Progenitor cell of endocrine pancreas (in vitro differentiated cells): Measurements from ENCODE around the gene FLRT1. TPM values are rescaled to one million over a fixed set of nuclear protein-coding genes. Genes with fewer than 3 reads are reported as not detected.

Experiments used
- DNase-seq: peaks from one replicate; pipeline ENCODE4 v3.0.0; 2021; ENCODE audit warnings: low spot score; ENCODE audit not compliant: unreplicated experiment
- H3K27ac Mint-ChIP-seq: 2 replicates; pipeline ENCODE4 v1.8.0; 2021; ENCODE audit warnings: mild to moderate bottlenecking, moderate library complexity, mixed read lengths
- H3K27me3 Mint-ChIP-seq: 2 replicates; pipeline ENCODE4 v1.8.0; 2021; ENCODE audit warnings: mixed read lengths
- H3K36me3 Mint-ChIP-seq: 2 replicates; pipeline ENCODE4 v1.8.0; 2022; ENCODE audit warnings: mixed read lengths; ENCODE audit not compliant: insufficient read depth
- H3K4me1 Mint-ChIP-seq: 2 replicates; pipeline ENCODE4 v1.8.0; 2021; ENCODE audit warnings: low read depth, mixed read lengths
- H3K4me3 Mint-ChIP-seq: 2 replicates; pipeline ENCODE4 v1.8.0; 2021; ENCODE audit warnings: low read depth, mild to moderate bottlenecking, moderate library complexity, mixed read lengths
- H3K9me3 Mint-ChIP-seq: 2 replicates; pipeline ENCODE4 v1.8.0; 2021; ENCODE audit warnings: low read depth, mixed read lengths
- CTCF ChIP-seq: fragments of 200-600 bp; sonication (generic); IDR thresholded peaks from one replicate; pipeline ENCODE4 v1.5.0; 2021; ENCODE audit warnings: antibody characterized with exemption, mild to moderate bottlenecking; ENCODE audit not compliant: unreplicated experiment
- total RNA-seq: library from RNA; stranded (reverse); gene quantifications from 2 replicates; pipeline ENCODE4 v1.2.1, GENCODE V29; 2021

Gene FLRT1
- total RNA-seq, 1 donor from 2014 or later = 0.17 TPM

GRCh38 chr11:64021757-64022093, 14.0 kb upstream of the FLRT1 start:
- Mint-ChIP-seq H3K27me3 (peaks cover 39% of the 10 kb centered on the region), H3K36me3 (no peaks in the 10 kb centered on the region), H3K4me1 (peaks cover 8% of the 10 kb centered on the region), H3K27ac (no peak overlapping the region), H3K9me3 (no peaks in the 10 kb centered on the region), H3K4me3 (no peak overlapping the region)
- DNase-seq = no peak
- no peak for TF ChIP-seq CTCF

DNA sequence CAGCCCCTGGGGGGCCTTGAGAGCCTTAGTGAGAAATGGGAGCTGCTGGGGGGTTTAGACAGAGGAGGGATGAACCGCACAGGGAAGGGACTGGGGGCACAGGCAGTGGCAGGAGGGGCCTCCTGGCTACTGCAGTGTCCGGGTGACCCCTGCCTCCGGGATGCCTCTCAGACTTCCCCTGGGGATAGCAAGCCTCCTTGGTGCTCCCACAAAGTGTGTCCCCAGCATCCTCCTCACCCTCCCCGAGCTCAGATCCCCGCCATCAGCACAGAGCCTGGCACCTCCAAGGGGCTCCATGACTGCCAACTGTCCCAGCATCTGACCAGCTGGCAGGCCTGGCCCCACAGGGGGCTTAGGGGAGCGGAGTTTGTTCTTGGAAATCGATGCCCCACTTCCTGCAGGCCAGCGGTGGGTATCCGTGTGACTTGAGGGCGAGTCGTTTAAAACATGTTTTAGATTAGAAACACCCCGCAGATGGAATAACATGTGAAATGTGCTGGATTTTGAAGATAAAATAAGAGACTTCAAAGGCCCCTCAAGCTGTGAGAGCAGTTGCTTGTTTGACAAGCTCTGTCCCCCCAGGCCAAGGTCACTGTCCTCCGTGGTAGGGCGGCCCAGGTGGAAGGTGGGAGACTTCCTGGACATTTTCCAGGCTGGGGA, 13.5 kb upstream of the FLRT1 start:
- TF ChIP-seq CTCF = no peak
- DNase-seq = no peak
- H3K27me3 Mint-ChIP-seq = peaks cover 39% of the 10 kb centered on the region
- peaks cover 14% of the 10 kb centered on the region for H3K4me1 Mint-ChIP-seq
- H3K9me3 Mint-ChIP-seq = no peaks in the 10 kb centered on the region
- H3K36me3 Mint-ChIP-seq = no peaks in the 10 kb centered on the region
- H3K4me3 Mint-ChIP-seq = no peak overlapping the region
- no peak overlapping the region for H3K27ac Mint-ChIP-seq

GRCh38 chr11:64023712-64024710, 11.7 kb upstream of the FLRT1 start:
- no peaks in the 10 kb centered on the region for H3K36me3 Mint-ChIP-seq
- DNase-seq = no peak
- peaks cover 39% of the 10 kb centered on the region for H3K27me3 Mint-ChIP-seq
- TF ChIP-seq CTCF = no peak
- H3K4me3 Mint-ChIP-seq = no peak overlapping the region
- no peak overlapping the region for H3K27ac Mint-ChIP-seq
- no peaks in the 10 kb centered on the region for H3K9me3 Mint-ChIP-seq
- peaks cover 15% of the 10 kb centered on the region for H3K4me1 Mint-ChIP-seq

DNA sequence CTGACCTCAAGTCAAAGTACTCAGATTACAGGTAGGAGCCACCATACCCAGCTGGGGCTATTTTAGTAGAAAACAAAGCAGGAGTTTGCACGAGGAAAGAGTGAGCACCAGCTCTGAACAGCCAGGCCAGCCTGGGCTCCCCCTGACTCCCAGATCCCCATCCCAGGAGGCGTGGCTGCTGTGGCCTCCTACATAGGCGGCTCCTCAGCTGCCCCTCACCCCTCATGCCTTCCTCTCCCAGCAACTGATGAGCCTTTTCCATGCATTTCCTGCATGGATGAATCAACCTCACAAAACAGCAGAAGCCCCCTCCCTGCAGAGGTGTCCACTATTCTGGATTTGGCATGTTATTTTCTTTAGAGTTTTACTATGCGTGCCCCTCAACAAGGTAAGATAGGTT, 10.5 kb upstream of the FLRT1 start:
- no peaks in the 10 kb centered on the region for H3K9me3 Mint-ChIP-seq
- no peak overlapping the region for H3K4me3 Mint-ChIP-seq
- TF ChIP-seq CTCF = no peak
- no peak for DNase-seq
- H3K27me3 Mint-ChIP-seq = peaks cover 41% of the 10 kb centered on the region
- peaks cover 15% of the 10 kb centered on the region for H3K4me1 Mint-ChIP-seq
- no peaks in the 10 kb centered on the region for H3K36me3 Mint-ChIP-seq
- peak overlapping the region; percentile 19 for H3K27ac Mint-ChIP-seq

DNA sequence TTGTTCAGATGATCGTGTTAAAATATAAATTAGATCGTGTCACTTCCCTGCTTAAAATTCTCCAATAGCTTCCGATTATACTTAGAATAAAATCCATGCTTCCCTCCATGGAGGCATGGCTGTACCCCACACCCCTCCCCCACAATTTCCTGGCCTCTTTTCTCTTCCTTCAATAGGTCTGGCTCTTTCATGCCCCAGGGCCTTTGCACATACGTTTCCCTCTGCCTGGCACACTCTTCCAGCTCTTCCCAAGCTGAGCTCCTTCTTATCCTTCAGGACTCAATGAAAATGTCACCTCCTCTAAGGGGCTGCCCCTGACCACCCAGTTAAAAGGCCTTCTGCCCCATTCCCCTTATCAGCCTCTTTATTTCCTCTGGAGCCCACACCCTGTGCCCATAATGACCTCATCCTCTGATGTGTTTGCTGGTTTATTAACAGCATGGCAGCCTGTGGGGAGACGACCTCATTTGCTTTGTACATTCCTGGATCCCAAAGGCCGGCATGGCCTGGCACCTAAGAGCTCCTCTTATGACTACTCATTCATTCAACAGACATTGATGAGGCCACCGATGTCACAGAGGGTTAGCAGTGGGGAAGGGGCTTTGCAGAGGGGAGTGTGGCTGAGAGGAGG, 9.0 kb upstream of the FLRT1 start:
- Mint-ChIP-seq H3K27ac (no peak overlapping the region), H3K36me3 (no peaks in the 10 kb centered on the region), H3K9me3 (no peaks in the 10 kb centered on the region), H3K4me1 (peaks cover 13% of the 10 kb centered on the region), H3K27me3 (peaks cover 41% of the 10 kb centered on the region), H3K4me3 (no peak overlapping the region)
- DNase-seq = no peak
- no peak for TF ChIP-seq CTCF
